Sciatic nerve (tissue), 2 donors: ENCODE data around the gene AFF3. TPM values are rescaled to one million over a fixed set of nuclear protein-coding genes. Genes with fewer than 3 reads are reported as not detected.

Experiments
- ATAC-seq: fragments of 200-7000 bp; cut with Tn5 transposase; one replicate; pipeline ENCODE4 v1.9.1; 2020; ENCODE audit warnings: mild to moderate bottlenecking, moderate library complexity
- DNase-seq: peaks from one replicate; pipeline ENCODE4 v3.0.0-alpha.2; 2020; ENCODE audit warnings: low spot score
- intact Hi-C: fragments of 100-400 bp; cut with DNase I; formaldehyde crosslinking; loops from one replicate; pipeline ENCODE4 v1.14.2; 2022
- total RNA-seq: library from RNA; stranded (reverse); fragmentation: NEBNext Ultra II Directional; extraction: Animal tissue kit (Norgen Biotek cat#: 25700); gene quantifications from one replicate; pipeline ENCODE4 v1.2.1, GENCODE V29; 2021
- donor health status: DM: no; HTN: no; CAD: no.
- donor health status: DM: no; HTN: no; CAD: no.

The AFF3 gene
- total RNA-seq, 1 donor from 2014 or later, result 14.2 TPM

DNA sequence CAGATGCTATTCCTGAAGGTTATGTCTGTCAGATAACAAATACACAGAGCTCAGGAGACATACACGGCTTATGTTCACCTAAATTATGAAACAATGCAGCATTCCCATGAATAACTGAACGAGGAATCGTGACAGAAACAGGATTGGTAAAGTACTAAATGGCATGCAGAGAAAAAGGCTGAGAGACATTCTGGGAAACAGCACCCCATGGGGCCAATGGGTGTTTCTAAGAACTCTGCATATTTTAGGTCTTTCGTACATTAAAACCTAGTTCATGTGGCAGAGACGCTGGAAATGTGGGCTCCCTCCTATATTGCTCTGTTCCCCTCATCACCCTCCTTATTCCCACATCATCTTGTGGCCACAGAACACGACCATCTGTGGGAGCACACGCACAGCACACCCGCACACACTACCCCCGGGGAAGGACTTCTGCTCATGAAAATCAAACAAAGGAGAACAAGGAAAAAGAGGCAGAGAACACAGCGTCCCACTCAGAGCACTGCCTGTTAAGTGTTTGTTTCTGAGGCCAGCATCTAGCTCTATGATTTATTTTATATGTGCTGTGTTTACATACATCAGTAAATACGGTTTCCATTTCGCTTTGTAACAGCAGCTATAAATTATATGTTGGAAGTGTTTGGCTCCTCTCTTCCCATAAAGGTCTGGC lies 143.6 kb downstream of the AFF3 start:
- ATAC-seq, result no peak
- no peak for DNase-seq
- intact Hi-C loops, result no loop called here

DNA sequence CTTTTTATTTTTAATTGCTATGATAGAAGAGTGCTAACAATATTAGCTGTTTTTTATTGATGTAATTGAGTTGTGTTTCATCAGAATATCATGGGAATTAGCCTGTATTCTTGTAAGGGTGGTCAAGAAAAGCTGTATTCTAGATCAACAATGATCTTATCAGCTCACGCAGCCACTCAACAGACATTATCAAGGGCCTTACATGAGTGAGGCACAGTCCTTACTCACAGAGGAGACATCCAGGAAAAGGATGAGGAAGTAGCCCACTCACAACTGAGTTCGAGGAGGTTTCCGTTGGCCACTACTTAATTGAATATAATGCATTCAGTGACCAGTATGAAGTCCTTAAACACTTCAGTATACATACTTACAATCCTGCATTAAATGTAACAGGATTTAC lies 152.5 kb downstream of the AFF3 start:
- intact Hi-C loops, result no loop called here
- no peak for DNase-seq
- no peak for ATAC-seq

DNA sequence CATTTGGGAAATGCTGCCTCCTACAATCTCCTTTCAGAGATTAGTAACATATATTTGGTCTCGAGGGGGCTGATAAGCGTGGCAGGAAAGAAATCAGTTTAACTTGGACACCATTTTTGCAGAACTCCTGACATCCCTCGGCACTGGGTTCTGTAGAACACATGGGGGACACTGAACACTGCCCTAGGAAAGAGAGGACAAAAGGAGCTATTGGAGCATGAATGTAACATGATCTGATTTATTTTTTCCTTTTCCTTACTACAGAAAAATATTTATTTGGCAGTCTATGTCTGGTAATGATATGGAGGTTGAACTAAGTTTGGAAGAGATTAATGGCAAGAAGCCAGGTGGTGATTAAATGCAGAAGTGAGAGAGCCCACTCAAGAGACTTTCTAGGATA lies 153.8 kb downstream of the AFF3 start:
- ATAC-seq, result no peak
- intact Hi-C loops, result no loop called here
- DNase-seq, result no peak

DNA sequence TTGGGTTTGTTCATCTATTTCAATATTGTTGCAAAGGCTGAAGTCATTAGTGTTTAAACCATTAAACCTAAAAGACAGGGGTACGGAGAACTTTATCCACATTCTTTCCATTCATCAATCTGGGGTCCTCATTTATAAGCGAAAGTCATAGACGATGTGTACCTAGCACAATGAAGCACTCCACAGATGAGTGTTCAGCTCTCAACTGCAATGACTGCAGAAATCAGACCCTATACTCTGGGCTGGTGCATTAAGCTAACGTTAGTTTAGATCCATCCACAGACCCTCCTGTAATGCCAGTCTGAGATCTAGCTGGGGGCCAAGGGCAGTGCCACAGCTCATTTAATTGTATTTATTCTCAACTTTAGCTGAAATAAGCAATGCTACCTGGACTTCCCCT lies 155.2 kb downstream of the AFF3 start:
- DNase-seq, result no peak
- intact Hi-C loops, result no loop called here

DNA sequence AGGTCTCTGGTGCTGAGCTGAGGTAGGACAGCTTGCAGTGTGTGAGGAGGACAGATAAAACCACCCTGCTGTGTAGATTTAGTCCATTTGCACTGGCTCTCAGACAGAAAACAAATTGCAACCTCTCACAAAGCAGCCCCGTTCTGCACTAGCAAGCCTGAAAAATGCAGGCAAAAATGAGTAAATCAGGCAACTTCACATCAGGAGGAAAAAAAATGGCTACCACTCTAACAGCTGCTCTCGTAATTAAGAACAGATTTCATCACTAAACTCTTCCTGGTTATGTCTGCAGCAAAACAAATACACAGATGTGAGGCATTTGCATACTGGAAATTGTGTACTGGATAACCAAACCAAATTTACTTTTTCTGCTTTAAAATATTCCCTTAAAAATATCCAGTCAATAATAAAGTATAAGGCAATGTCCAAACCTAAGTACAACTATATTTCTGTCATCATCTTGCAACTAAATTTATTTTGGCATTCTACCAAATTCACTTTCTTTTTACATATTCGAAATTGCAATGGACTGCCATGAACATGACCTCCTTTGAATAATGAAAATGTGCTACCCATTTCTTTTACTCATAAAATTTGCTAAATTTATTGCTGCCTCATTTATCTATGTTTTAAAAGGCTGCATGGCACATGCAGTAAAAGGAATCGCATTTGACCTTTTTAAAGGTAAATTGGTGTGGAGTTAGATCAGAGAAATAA lies 157.4 kb downstream of the AFF3 start:
- ATAC-seq, result peak; percentile 76
- DNase-seq, result no peak
- intact Hi-C loops, result no loop called here

More for the DNA sequence above, 155.2 kb downstream of the AFF3 start:
- ATAC-seq, result no peak

- ATAC-seq (no peak), DNase-seq (no peak)
- intact Hi-C loops, result no loop called here
Observed at GRCh38 chr2:99982744-99983143, 159.6 kb downstream of the AFF3 start.

GRCh38 chr2:99981840-99982239 lies 160.6 kb downstream of the AFF3 start:
- intact Hi-C loops, result no loop called here
- no peak for ATAC-seq
- DNase-seq, result no peak

DNA sequence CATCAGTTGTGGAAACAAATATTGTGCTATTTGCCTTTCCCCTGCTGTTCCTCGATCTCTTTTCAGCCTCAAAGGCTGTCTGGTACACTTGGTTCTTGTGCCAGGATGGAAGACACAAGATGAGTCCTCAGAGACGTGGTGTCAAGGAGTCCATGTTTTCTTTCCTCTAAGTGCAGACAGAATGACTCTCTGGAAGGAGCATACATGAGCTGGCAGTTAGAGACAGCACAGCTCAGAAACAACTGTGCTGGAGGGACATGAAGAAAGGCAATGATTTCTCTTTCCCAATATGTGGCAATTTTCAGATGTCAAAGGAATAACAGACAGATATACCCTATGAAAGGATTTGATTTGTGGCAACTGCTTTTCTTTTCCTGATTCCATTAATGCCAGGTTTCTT lies 162.2 kb downstream of the AFF3 start:
- intact Hi-C loops, result no loop called here
- no peak for DNase-seq
- ATAC-seq, result no peak

DNA sequence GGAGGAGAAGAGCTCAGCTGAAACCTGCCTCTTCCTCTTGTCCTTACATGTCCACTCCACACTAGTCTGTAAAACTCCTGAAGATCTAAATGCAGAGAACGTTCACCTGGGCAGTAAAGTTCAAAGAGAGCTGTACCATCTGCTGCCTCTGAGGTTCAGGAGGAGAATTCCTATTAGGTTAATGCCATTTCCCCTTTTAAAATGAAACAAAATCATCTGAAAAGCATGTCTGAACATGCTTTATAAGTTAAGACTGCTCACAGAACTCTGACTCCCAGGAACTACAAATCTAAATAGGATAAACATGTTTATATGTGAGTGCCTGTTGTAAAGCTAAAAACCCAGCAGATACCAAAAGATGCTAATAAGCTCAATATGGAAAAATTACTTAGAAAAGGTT lies 164.4 kb downstream of the AFF3 start:
- DNase-seq (no peak), ATAC-seq (no peak)
- intact Hi-C loops, result no loop called here

- no peak for DNase-seq
- intact Hi-C loops, result no loop called here
- ATAC-seq, result no peak
Observed at GRCh38 chr2:99975386-99975785, 167.0 kb downstream of the AFF3 start.

DNA sequence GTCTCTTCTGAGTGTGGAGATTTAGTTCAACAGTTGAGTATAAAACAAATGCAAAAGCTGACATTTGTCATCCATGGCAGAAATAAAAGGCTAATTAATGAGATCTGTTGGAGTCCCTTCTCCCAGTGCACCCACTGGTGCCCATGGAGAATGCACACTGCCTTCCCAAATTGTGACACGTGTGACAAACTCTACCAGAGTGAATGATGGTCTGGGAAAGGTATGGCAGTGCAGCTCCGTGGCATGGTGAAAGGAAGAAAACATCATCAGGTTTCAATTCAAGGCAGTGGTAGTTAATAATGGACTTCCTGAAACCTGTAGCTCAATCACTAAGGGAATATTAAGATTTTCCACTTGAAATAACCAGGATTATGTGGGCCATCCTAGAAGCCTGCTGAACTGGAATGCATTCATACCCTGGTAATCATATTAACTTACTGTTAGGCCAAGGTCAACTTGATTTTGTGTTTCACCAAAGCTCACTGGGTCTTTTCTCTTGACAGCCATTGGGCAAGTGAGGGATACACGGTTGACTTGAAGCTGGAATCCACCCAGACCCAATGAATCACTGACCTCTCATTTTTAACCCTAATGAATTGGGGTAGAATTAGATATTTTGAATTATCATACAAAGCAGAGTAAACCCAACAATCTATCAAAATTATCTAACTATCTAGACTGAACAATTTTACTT lies 167.6 kb downstream of the AFF3 start:
- intact Hi-C loops, result no loop called here
- DNase-seq (no peak), ATAC-seq (no peak)

DNA sequence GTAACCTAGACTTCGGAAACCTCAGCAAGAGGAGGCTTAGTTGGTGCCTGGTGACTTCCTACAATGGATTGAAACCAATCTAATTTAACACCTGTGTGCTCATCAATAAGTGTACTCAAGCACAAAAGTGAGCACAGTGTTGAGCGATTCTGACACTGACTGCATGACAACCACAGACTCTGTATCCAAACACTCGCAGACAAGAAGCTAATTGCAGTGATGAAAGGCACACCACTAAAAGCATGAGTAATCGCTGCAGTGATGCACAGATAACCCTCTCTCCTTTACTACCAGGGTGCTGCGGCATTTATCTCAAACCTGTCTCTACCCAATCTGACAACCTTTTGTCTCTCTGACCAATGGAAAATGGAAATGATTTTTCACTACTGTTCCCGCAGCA lies 168.1 kb downstream of the AFF3 start:
- intact Hi-C loops, result no loop called here
- no peak for ATAC-seq

GRCh38 chr2:99971326-99971900 lies 171.0 kb downstream of the AFF3 start:
- ATAC-seq, result no peak
- no peak for DNase-seq
- intact Hi-C loops, result no loop called here

More for the DNA sequence above, 168.1 kb downstream of the AFF3 start:
- no peak for DNase-seq

GRCh38 chr2:99970292-99970868 lies 172.0 kb downstream of the AFF3 start:
- no peak for DNase-seq
- no peak for ATAC-seq
- intact Hi-C loops, result no loop called here

DNA sequence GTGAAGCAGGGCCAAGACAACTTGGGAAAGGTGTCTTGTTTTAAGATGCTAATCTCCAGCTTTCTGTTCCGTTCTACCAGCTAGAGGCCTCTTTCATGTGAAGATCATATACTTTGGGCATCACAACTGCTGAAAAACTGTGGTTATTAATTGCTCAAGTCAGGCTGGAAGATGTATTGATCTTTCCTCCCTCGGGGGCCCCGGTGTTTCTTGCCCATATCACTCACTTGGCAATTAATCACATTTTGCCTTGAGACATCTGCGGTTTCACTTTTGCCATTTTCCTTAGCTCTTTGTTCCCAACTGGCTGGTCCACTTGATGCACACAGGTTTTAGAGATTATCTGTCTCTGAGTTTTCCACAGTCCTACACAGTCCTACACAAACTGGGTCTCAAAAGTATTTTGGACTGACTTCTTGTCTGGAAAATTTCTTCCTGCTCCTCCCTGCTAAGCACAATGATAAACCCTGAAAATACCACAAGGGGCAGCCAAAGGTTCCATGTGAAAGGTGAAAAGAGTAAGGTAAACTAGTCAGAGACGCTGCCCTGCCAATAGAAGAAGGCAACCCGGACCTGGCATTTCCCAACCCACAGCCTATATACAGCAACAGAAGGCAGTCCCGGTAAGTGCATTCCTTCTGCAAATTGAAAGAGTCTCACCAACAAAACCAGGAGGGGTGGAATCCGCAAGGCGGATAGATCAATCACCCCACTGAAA lies 181.0 kb downstream of the AFF3 start:
- no peak for ATAC-seq
- DNase-seq, result no peak
- intact Hi-C loops, result no loop called here

DNA sequence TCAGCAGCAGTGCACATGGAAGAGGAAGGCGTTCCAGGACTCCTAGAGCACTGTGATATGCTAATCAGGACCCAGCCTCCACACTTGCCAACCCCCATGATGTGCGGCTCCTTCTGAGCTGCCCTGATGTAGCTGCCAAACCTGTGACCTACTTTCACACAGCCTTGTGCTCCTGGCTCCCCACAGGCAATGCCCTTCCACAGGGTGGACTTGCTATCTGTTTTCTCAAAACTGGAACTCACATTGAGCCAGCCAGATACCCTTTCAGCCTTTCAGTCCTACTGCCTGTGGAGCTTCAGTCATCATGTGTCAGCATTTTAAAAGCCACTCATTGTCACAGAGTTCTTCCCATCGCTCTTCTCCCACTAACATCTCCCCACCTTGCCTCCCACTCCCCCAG lies 181.6 kb downstream of the AFF3 start:
- ATAC-seq (no peak), DNase-seq (no peak)
- intact Hi-C loops, result no loop called here

- intact Hi-C loops, result no loop called here
- DNase-seq, result no peak
- ATAC-seq, result no peak
Observed at GRCh38 chr2:99960291-99960690, 182.1 kb downstream of the AFF3 start.

DNA sequence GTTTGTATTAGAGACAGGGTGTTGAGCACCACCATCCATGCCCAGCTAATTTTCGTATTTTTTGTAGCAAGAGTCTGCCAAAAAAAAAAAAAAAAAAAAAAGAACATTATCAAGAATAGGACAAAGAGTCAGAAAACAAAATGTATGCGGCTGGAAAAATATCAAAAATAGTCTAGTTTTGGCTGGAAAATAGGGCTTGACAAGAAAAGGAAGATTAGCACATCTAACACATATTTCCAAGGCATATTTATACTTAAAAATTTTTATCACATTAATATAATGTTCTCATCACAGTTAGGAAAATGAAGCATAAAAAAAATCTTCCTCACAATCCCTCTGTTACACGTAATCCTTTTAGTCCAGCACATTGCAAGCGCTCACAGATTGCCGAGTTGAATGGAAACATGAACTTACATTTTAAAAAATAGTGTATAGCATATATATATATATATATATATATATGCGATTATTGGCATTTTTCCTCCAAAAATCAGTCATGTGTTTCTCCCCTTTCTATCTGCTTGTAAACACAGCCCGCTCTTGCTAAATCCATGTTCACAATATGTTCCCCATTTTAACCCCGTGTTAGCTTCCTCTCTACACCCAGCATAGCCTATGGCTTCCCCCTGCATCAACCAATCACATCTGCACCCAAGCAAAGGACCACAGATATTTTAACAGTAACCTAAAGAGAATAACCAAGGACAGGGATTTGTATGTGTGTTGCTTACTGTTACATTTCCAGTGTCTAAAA lies 183.0 kb downstream of the AFF3 start:
- DNase-seq (no peak), ATAC-seq (no peak)
- intact Hi-C loops, result no loop called here
